GM18526 (cell line): ENCODE measurements around the gene GPSM3.

ENCODE experiments used
- POLR2A ChIP-seq: IDR thresholded peaks from 3 replicates; pipeline ENCODE4 v1.6.1; 2011; ENCODE audit not compliant: insufficient read length; ENCODE audit errors: extremely low read depth

Gene GPSM3

GRCh38 chr6:32192608-32193039 lies at the start of gene GPSM3:
GPSM3 (minus strand) TSS chr6:32192643; CDS start chr6:32192513, 130 bp downstream.
- TF ChIP-seq POLR2A: peak; percentile 49

- no peak for TF ChIP-seq POLR2A
These were observed 48.2 kb upstream of the GPSM3 start for GRCh38 chr6:32240686-32241085.

GRCh38 chr6:32239462-32239861 lies 47.0 kb upstream of the GPSM3 start:
- TF ChIP-seq POLR2A: no peak

GRCh38 chr6:32234934-32235333 lies 42.5 kb upstream of the GPSM3 start:
- no peak for TF ChIP-seq POLR2A

GRCh38 chr6:32226434-32226833 lies 34.0 kb upstream of the GPSM3 start:
- no peak for TF ChIP-seq POLR2A

- TF ChIP-seq POLR2A: no peak
These were observed 32.3 kb upstream of the GPSM3 start for GRCh38 chr6:32224696-32225095.

GRCh38 chr6:32223258-32224235 lies 31.1 kb upstream of the GPSM3 start, which contains the start of gene NOTCH4:
NOTCH4 (minus strand) TSS chr6:32224067; CDS start chr6:32223928, 139 bp downstream.
- TF ChIP-seq POLR2A: no peak

- TF ChIP-seq POLR2A: no peak
These were observed 30.1 kb upstream of the GPSM3 start for GRCh38 chr6:32222333-32223230.

- no peak for TF ChIP-seq POLR2A
These were observed 27.6 kb upstream of the GPSM3 start for GRCh38 chr6:32220021-32220420.

- no peak for TF ChIP-seq POLR2A
These were observed 25.7 kb upstream of the GPSM3 start for GRCh38 chr6:32218167-32218566.

GRCh38 chr6:32216998-32217397 lies 24.6 kb upstream of the GPSM3 start:
- no peak for TF ChIP-seq POLR2A

- no peak for TF ChIP-seq POLR2A
These were observed 23.8 kb upstream of the GPSM3 start for GRCh38 chr6:32216285-32216684.

GRCh38 chr6:32215617-32216016 lies 23.2 kb upstream of the GPSM3 start:
- no peak for TF ChIP-seq POLR2A

GRCh38 chr6:32214126-32214525 lies 21.7 kb upstream of the GPSM3 start:
- no peak for TF ChIP-seq POLR2A

- no peak for TF ChIP-seq POLR2A
These were observed 21.2 kb upstream of the GPSM3 start for GRCh38 chr6:32213649-32214048.
